Measurements from ENCODE around the gene DDN. TPM values are rescaled to one million over a fixed set of nuclear protein-coding genes. Genes with fewer than 3 reads are reported as not detected.
A peak's percentile ranks its signal among the peaks of the same experiment; 100 is the strongest.

The DDN gene
- total and polyA plus RNA-seq, 9 of the 15 experiments (the other 6 are each of a cell fraction or from before 2014, with no cell fraction given) = 0.03 to 3.6 (median 1.6) TPM

GRCh38 chr12:49019443-49020324 is 20.5 kb upstream of the DDN start (continued):
- no peak for TF ChIP-seq ZBTB5 (IDR thresholded peaks at IDR 0.05)
- TF ChIP-seq CBX1 (IDR thresholded peaks at IDR 0.05; ENCODE audit: low read depth) = no peak
- TF ChIP-seq MLLT1 (IDR thresholded peaks at IDR 0.05) = 0 out of 4 replicates have a peak, but pooled peaks of 1 of the 2 experiments have one; percentile 45
- TF ChIP-seq ZNF589 (CRISPR knock-in tag; IDR thresholded peaks at IDR 0.05; ENCODE audit: low read depth) = peak; percentile 19
- no peak for TF ChIP-seq MEIS2 (IDR thresholded peaks at IDR 0.05; ENCODE audit: partially characterized antibody)
- peak; percentile 35 for TF ChIP-seq CTCFL (IDR thresholded peaks at IDR 0.05; ENCODE audit: borderline replicate concordance, insufficient read depth, low read depth, low read length, poor library complexity, severe bottlenecking)

Data from K562 (cell line).